ENCODE data around the gene AGR3.

The AGR3 gene

GRCh38 chr7:16841681-16842080, 40.1 kb downstream of the AGR3 start:
- no peak for TF ChIP-seq CTCF (IDR thresholded peaks at IDR 0.05; ENCODE audit: insufficient read depth, low read length, poor library complexity, severe bottlenecking)
- peaks cover 2% of the 10 kb centered on the region; the same call in 1 of the 2 replicates for H3K27me3 ChIP-seq (replicated peaks; ENCODE audit: control insufficient read depth, insufficient read depth, low read length)
- H3K4me3 ChIP-seq (replicated peaks; ENCODE audit: low read depth, low read length): no peak overlapping the region
- no peaks in the 10 kb centered on the region for H3K36me3 ChIP-seq (ENCODE audit: control insufficient read depth, insufficient read depth, low read length)
- DNase-seq (ENCODE audit: extremely low read depth, insufficient read length): no peak

- Histone ChIP-seq H3K27me3 (replicated peaks; ENCODE audit: control insufficient read depth, insufficient read depth, low read length) (peaks cover 2% of the 10 kb centered on the region; the same call in 1 of the 2 replicates), H3K4me3 (replicated peaks; ENCODE audit: low read depth, low read length) (no peak overlapping the region), H3K36me3 (ENCODE audit: control insufficient read depth, insufficient read depth, low read length) (no peaks in the 10 kb centered on the region)
- TF ChIP-seq CTCF (IDR thresholded peaks at IDR 0.05; ENCODE audit: insufficient read depth, low read length, poor library complexity, severe bottlenecking): no peak
- DNase-seq (ENCODE audit: extremely low read depth, insufficient read length): no peak
These were observed 41.7 kb downstream of the AGR3 start for GRCh38 chr7:16840094-16840493.

- no peak for DNase-seq (ENCODE audit: extremely low read depth, insufficient read length)
- H3K36me3 ChIP-seq (ENCODE audit: control insufficient read depth, insufficient read depth, low read length): no peaks in the 10 kb centered on the region
- TF ChIP-seq CTCF (IDR thresholded peaks at IDR 0.05; ENCODE audit: insufficient read depth, low read length, poor library complexity, severe bottlenecking): no peak
- peaks cover 2% of the 10 kb centered on the region; the same call in 1 of the 2 replicates for H3K27me3 ChIP-seq (replicated peaks; ENCODE audit: control insufficient read depth, insufficient read depth, low read length)
- H3K4me3 ChIP-seq (replicated peaks; ENCODE audit: low read depth, low read length): no peak overlapping the region
These were observed 42.1 kb downstream of the AGR3 start for GRCh38 chr7:16839646-16840045.

- TF ChIP-seq CTCF (IDR thresholded peaks at IDR 0.05; ENCODE audit: insufficient read depth, low read length, poor library complexity, severe bottlenecking): no peak
- DNase-seq (ENCODE audit: extremely low read depth, insufficient read length): no peak
- peaks cover 2% of the 10 kb centered on the region; the same call in 1 of the 2 replicates for H3K27me3 ChIP-seq (replicated peaks; ENCODE audit: control insufficient read depth, insufficient read depth, low read length)
- H3K36me3 ChIP-seq (ENCODE audit: control insufficient read depth, insufficient read depth, low read length): no peaks in the 10 kb centered on the region
- no peak overlapping the region for H3K4me3 ChIP-seq (replicated peaks; ENCODE audit: low read depth, low read length)
These were observed 42.9 kb downstream of the AGR3 start for GRCh38 chr7:16838891-16839290.

GRCh38 chr7:16838386-16838785, 43.4 kb downstream of the AGR3 start:
- Histone ChIP-seq H3K27me3 (replicated peaks; ENCODE audit: control insufficient read depth, insufficient read depth, low read length) (peaks cover 2% of the 10 kb centered on the region; the same call in 1 of the 2 replicates), H3K4me3 (replicated peaks; ENCODE audit: low read depth, low read length) (no peak overlapping the region), H3K36me3 (ENCODE audit: control insufficient read depth, insufficient read depth, low read length) (no peaks in the 10 kb centered on the region)
- no peak for TF ChIP-seq CTCF (IDR thresholded peaks at IDR 0.05; ENCODE audit: insufficient read depth, low read length, poor library complexity, severe bottlenecking)
- no peak for DNase-seq (ENCODE audit: extremely low read depth, insufficient read length)

GRCh38 chr7:16836481-16836880, 45.3 kb downstream of the AGR3 start:
- no peak for DNase-seq (ENCODE audit: extremely low read depth, insufficient read length)
- H3K4me3 ChIP-seq (replicated peaks; ENCODE audit: low read depth, low read length): no peak overlapping the region
- no peaks in the 10 kb centered on the region for H3K36me3 ChIP-seq (ENCODE audit: control insufficient read depth, insufficient read depth, low read length)
- no peaks in the 10 kb centered on the region for H3K27me3 ChIP-seq (replicated peaks; ENCODE audit: control insufficient read depth, insufficient read depth, low read length)
- no peak for TF ChIP-seq CTCF (IDR thresholded peaks at IDR 0.05; ENCODE audit: insufficient read depth, low read length, poor library complexity, severe bottlenecking)

All from GM06990 (cell line).